ENCODE data around the gene INSYN2B.

DNA sequence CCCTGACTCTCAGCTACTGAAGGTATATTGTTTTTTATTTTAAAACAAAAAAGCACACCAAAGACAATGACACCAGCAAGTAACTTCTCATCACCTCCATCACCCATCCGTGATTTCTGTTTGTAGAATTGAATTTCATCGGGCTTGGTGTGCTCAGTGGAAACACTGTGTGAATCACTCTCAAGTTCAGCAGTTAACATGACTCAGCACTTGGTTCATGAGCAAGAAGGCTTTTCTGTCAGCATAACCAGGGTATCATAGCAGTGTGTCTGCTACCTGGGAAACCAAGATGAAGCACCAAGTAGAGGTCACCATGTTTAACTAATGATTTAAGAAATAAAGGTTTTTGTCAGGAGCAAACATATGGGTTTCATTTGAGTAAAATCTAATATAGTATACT is 123.7 kb downstream of the INSYN2B start:
- TF ChIP-seq CTCF (IDR thresholded peaks at IDR 0.05 in 8 of 11, conservative IDR thresholded peaks at IDR 0.05 in 3 of 11) = no peak
- no peak for TF ChIP-seq POLR2A (IDR thresholded peaks at IDR 0.05)
- no peak for TF ChIP-seq POLR2AphosphoS5 (IDR thresholded peaks at IDR 0.05)

Data from spleen (tissue), 7 donors.